Prostate gland (tissue), 2 donors: ENCODE results near the gene PFKP. TPM values are rescaled to one million over a fixed set of nuclear protein-coding genes. Genes with fewer than 3 reads are reported as not detected.

Experiments
- DNase-seq: peaks from one replicate; pipeline ENCODE4 v3.0.0-alpha.2; 2019; ENCODE audit warnings: low spot score
- H3K27ac ChIP-seq, 2 donors: fragments of 200-600 bp; sonication (generic); 2 replicates each; pipeline ENCODE4 v1.5.1; 2017 to 2019
- H3K27me3 ChIP-seq: fragments of 200-600 bp; sonication (generic); replicated peaks from 2 replicates; pipeline ENCODE4 v1.5.1; 2019; ENCODE audit not compliant: insufficient read depth
- H3K36me3 ChIP-seq, 2 donors: fragments of 200-600 bp; sonication (generic); 1 replicate in 1 of 2; 2 replicates in 1 of 2; pipeline versions ENCODE4 v1.5.1 to v1.8.1; 2017 to 2019
- H3K4me1 ChIP-seq: fragments of 200-600 bp; sonication (generic); replicated peaks from 2 replicates; pipeline ENCODE4 v1.5.1; 2019
- H3K4me3 ChIP-seq, 2 donors: fragments of 200-600 bp; sonication (generic); 2 replicates each; pipeline ENCODE4 v1.5.1; 2017 to 2019
- H3K9me3 ChIP-seq: fragments of 200-600 bp; sonication (generic); 2 replicates; pipeline ENCODE4 v1.5.1; 2017
- POLR2A ChIP-seq: fragments of 450-650 bp; IDR thresholded peaks from one replicate; pipeline ENCODE4 v1.6.1; 2016; ENCODE audit warnings: antibody characterized with exemption, mild to moderate bottlenecking
- POLR2AphosphoS5 ChIP-seq: sonication (generic); formaldehyde crosslinking; IDR thresholded peaks from one replicate; pipeline ENCODE4 v1.6.1; 2017; ENCODE audit warnings: antibody characterized with exemption
- WGBS: methylation state at CpG from one replicate; pipeline ENCODE4 v1.1.5; 2018; 5-methylcytosine and 5-hydroxymethylcytosine counted together
- intact Hi-C: fragments of 100-400 bp; cut with DNase I; formaldehyde crosslinking; loops from one replicate; pipeline ENCODE4 v1.14.2; 2022
- total RNA-seq, 2 donors: library from RNA; depleted of rRNA; stranded (reverse); fragments of >200 nt; gene quantifications; one replicate each; pipeline ENCODE4 v1.1.0, GENCODE V29; 2016
- TF ChIP-seq, protein P1 (sequence below), 4 experiments: fragments of 200-600 bp in 2 of 4; fragments of 450-650 bp in 2 of 4; sonication (generic) in 2 of 4; IDR thresholded peaks; 1 replicate in 3 of 4; 2 replicates in 1 of 4; pipeline ENCODE4 v1.5.1; 2016 to 2019; ENCODE audit warnings: antibody characterized with exemption in 4 of 4, mild to moderate bottlenecking in 2 of 4, moderate library complexity in 2 of 4

Gene PFKP
- total RNA-seq, 2 donors from 2014 or later = 35.1 to 86.9 TPM

- no peaks in the 10 kb centered on the region for H3K4me1 ChIP-seq
- intact Hi-C loops = no loop called here
- WGBS = 50% methylated on average over 5 of the region's 5 CpGs
- peak overlapping the region in 1 of 2 donors; percentile 9 for H3K27ac ChIP-seq
- H3K36me3 ChIP-seq = no peaks in the 10 kb centered on the region
- no peak for DNase-seq
- H3K27me3 ChIP-seq = no peaks in the 10 kb centered on the region
- no peak overlapping the region for H3K4me3 ChIP-seq
- no peaks in the 10 kb centered on the region for H3K9me3 ChIP-seq
- TF ChIP-seq, protein P1, sequence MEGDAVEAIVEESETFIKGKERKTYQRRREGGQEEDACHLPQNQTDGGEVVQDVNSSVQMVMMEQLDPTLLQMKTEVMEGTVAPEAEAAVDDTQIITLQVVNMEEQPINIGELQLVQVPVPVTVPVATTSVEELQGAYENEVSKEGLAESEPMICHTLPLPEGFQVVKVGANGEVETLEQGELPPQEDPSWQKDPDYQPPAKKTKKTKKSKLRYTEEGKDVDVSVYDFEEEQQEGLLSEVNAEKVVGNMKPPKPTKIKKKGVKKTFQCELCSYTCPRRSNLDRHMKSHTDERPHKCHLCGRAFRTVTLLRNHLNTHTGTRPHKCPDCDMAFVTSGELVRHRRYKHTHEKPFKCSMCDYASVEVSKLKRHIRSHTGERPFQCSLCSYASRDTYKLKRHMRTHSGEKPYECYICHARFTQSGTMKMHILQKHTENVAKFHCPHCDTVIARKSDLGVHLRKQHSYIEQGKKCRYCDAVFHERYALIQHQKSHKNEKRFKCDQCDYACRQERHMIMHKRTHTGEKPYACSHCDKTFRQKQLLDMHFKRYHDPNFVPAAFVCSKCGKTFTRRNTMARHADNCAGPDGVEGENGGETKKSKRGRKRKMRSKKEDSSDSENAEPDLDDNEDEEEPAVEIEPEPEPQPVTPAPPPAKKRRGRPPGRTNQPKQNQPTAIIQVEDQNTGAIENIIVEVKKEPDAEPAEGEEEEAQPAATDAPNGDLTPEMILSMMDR (IDR thresholded peaks at IDR 0.05) = no peak
- TF ChIP-seq POLR2AphosphoS5 = peak; percentile 8
Observed at GRCh38 chr10:3051692-3052091, 15.7 kb upstream of the PFKP start.

DNA sequence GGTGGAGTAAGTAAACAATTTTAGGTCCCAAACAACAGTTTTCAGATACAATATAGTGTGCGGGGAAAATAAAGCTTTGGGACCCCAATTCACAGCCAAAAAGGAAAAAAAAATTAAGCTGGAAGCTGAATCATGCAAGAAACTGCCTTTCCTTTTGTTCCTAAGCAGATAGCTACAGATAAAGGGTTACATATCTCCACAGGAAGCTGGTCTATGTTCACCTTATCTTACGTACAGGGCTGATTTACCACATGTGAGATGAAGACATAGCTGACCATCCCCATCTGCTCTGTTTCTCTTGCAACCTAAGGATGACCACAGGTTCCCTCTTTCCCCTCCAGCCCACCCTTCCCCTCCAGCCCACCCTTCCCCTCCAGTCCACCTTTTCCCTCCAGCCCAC, 14.2 kb upstream of the PFKP start:
- no peak for TF ChIP-seq POLR2AphosphoS5
- TF ChIP-seq, protein P1 (IDR thresholded peaks at IDR 0.05) = no peak
- Histone ChIP-seq H3K4me3 (no peak overlapping the region), H3K27me3 (no peaks in the 10 kb centered on the region), H3K4me1 (no peaks in the 10 kb centered on the region), H3K9me3 (no peaks in the 10 kb centered on the region), H3K27ac (no peak overlapping the region), H3K36me3 (no peaks in the 10 kb centered on the region)
- no peak for DNase-seq
- intact Hi-C loops = no loop called here
- WGBS = 86% methylated on average over 2 of the region's 2 CpGs

DNA sequence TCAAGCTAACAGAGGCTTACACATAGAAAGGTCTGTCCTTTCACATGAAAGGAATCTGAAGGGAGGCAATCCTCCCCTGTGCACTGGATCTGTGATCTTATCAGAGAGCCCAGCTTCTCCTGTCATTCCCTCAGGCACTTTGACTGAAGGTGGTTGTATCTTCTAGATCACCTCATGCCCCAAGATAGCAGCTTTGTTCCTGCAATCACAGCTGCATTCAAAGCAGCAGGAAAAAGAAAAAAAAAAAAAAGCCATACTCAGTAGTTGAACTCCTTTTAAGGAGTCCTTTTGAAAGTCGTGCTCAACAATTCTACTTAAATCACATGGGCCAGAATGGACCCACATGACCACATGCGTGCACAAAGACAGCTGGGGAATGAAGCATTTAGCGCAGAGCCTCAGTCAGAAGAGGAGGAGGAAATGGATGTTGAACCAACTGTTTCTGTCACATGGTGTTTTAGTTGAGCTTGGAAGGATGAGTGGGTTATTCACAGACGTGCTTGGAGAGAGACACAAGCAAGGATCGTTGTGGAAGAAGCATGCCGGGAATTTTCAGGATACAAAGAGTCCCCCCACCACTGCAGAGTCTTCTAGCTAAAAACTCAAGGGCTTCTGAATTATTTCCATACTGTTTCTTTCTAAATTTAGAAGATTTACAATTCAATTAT, 13.0 kb upstream of the PFKP start:
- no peak for DNase-seq
- no peak overlapping the region for H3K4me3 ChIP-seq
- no peaks in the 10 kb centered on the region for H3K4me1 ChIP-seq
- TF ChIP-seq POLR2AphosphoS5 (no peak), POLR2A (no peak)
- TF ChIP-seq, protein P1 (IDR thresholded peaks at IDR 0.05) = no peak
- H3K36me3 ChIP-seq = no peaks in the 10 kb centered on the region
- H3K27me3 ChIP-seq = no peaks in the 10 kb centered on the region
- no peaks in the 10 kb centered on the region for H3K9me3 ChIP-seq
- H3K27ac ChIP-seq = peak overlapping the region; percentile 4 to 41
- intact Hi-C loops = no loop called here
- WGBS = 46% methylated on average over 6 of the region's 6 CpGs

GRCh38 chr10:3054851-3055199, 12.5 kb upstream of the PFKP start:
- Histone ChIP-seq H3K4me3 (no peak overlapping the region), H3K27ac (peak overlapping the region; percentile 4 to 41), H3K27me3 (no peaks in the 10 kb centered on the region), H3K9me3 (no peaks in the 10 kb centered on the region), H3K4me1 (no peaks in the 10 kb centered on the region), H3K36me3 (no peaks in the 10 kb centered on the region)
- intact Hi-C loops = no loop called here
- WGBS = 41% methylated on average over 1 of the region's 1 CpG
- TF ChIP-seq POLR2AphosphoS5 (no peak), POLR2A (no peak)
- TF ChIP-seq, protein P1 (IDR thresholded peaks at IDR 0.05) = no peak
- no peak for DNase-seq

DNA sequence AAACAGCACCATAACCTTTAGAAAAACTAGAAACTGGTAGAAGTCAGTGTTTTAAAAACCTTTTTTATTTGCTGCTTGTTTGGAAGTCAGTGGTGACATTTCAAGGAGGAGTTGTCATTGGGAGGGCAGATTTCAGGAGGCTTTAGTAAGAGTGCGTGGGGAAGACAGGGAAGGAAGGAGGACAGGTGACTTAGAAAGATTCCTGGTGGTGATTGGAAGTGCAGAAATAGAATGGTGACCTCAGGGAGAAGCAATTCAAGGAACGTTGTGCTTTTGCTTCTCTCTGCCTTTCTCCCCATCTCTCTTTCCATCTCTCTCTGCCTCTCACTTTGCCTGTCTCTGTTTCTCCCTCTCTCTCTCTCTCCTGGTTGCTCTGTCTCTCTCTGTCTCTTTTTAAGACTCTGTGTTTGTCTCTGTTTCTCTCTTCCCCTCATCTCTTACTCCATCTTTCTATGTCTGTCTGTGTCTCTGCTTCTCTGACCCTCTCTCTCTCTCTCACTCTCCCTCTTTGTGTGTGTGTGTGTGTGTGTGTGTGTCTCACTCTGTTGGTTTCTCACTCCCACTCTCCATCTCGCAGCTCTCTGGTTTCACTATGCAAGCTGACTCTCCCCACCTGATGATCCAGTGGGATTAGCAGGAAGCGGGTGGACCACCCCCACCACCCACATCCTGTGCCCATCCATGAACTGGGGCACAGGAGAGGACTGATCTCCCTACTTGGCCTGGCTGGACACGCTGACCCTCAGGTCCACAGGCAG, 10.9 kb upstream of the PFKP start:
- H3K9me3 ChIP-seq = no peaks in the 10 kb centered on the region
- intact Hi-C loops = no loop called here
- no peaks in the 10 kb centered on the region for H3K36me3 ChIP-seq
- TF ChIP-seq, protein P1 (IDR thresholded peaks at IDR 0.05) = no peak
- TF ChIP-seq POLR2A (no peak), POLR2AphosphoS5 (no peak)
- 66% methylated on average over 5 of the region's 5 CpGs for WGBS
- no peak for DNase-seq
- no peak overlapping the region for H3K27ac ChIP-seq
- H3K27me3 ChIP-seq = no peaks in the 10 kb centered on the region
- H3K4me1 ChIP-seq = no peaks in the 10 kb centered on the region
- H3K4me3 ChIP-seq = no peak overlapping the region
